Cortex of kidney (tissue), 1 donor: ENCODE measurements around the gene MRPL41.
"Not testable (repeated sequence)": the region's sequence is repeated elsewhere in the genome, so short reads cannot be mapped to it uniquely, and the experiment has no call there.

ENCODE experiments used
- DNase-seq: peaks from one replicate; lab custom pipeline; 2025; lab: John Stamatoyannopoulos, UW

The MRPL41 gene

GRCh38 chr9:137522746-137523455 is 28.8 kb upstream of the MRPL41 start:
- no peak for DNase-seq

DNA sequence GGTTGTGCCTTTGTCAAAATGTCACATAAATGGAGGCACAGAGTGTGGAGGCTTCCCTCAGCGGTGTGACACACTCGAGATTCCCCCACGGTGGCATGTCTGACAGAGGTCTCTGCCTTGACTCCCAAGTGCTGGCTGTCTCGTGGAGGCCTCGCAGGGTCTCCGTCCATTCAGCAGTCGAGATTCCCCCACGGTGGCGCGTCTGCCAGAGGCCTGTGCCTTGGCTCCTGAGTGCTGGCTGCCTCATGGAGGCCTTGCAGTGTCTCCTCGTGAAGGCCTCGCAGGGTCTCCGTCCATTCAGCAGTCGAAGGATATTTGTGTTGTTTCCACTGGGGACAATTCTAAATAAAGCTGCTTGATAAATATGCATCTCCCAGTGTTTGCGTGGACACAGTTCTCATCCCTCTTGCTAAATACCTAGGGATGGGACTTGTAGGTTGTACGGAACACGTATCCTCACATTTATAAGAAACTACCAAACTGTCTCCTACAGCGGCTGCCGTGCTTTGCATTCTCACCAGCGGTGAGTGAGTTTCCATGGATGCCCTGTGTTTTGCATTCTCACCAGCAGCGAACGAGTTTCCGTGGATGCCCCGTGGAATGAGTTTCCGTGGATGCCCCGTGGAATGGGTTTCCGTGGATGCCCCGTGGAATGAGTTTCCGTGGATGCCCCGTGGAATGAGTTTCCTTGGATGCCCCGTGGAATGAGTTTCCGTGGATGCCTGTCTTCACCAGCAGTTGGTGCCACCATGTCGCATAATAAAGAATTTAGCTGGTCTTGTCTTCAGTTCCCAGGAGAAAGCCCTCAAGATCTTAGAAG is 27.3 kb upstream of the MRPL41 start:
- DNase-seq: no peak

DNA sequence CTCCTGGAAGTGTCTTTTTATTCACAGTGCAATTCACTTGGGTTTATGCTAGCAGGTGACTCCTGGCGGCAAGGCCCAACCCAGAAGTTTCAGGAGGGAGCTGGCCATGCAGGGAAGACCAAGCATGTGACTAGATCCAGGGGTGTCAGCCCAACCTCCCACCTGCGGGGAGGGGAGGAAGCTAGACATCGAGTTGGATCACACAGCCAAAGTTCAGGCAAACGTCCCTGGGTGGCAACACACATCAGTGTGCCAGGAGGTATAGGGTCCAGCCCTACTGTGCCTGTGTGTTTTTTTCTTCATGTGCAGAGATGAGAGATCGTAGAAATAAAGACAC is 26.7 kb upstream of the MRPL41 start:
- DNase-seq: no peak

GRCh38 chr9:137530331-137530730 is 21.3 kb upstream of the MRPL41 start:
- DNase-seq: no peak

GRCh38 chr9:137531099-137531765 is 20.4 kb upstream of the MRPL41 start:
- DNase-seq: no peak

DNA sequence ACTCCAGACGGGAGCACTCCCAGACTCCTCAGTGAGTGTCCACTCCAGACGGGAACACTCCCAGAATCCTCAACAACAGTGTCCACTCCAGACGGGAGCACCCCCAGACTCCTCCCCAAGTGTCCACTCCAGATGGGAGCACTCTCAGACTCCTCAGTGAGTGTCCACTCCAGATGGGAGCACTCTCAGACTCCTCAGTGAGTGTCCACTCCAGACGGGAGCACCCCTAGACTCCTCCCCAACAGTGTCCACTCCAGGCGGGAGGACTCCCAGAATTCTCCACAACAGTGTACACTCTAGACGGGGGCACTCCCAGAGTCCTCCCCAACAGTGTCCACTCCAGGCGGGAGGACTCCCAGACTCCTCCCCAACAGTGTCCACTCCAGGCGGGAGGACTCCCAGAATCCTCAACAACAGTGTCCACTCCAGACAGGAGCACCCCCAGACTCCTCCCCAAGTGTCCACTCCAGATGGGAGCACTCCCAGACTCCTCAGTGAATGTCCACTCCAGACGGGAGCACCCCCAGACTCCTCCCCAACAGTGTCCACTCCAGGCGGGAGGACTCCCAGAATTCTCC is 18.7 kb upstream of the MRPL41 start:
- not testable (repeated sequence) for DNase-seq

- no peak for DNase-seq
Measured at GRCh38 chr9:137534256-137535119, 17.2 kb upstream of the MRPL41 start.

- DNase-seq: no peak
Measured at GRCh38 chr9:137535120-137535428, 16.6 kb upstream of the MRPL41 start.

GRCh38 chr9:137536594-137537131 is 15.0 kb upstream of the MRPL41 start:
- DNase-seq: not testable (repeated sequence)

- DNase-seq: no peak
Measured at GRCh38 chr9:137538058-137538457, 13.6 kb upstream of the MRPL41 start.

GRCh38 chr9:137540536-137540935 is 11.1 kb upstream of the MRPL41 start:
- DNase-seq: no peak

GRCh38 chr9:137542486-137542885 is 9.2 kb upstream of the MRPL41 start:
- no peak for DNase-seq

DNA sequence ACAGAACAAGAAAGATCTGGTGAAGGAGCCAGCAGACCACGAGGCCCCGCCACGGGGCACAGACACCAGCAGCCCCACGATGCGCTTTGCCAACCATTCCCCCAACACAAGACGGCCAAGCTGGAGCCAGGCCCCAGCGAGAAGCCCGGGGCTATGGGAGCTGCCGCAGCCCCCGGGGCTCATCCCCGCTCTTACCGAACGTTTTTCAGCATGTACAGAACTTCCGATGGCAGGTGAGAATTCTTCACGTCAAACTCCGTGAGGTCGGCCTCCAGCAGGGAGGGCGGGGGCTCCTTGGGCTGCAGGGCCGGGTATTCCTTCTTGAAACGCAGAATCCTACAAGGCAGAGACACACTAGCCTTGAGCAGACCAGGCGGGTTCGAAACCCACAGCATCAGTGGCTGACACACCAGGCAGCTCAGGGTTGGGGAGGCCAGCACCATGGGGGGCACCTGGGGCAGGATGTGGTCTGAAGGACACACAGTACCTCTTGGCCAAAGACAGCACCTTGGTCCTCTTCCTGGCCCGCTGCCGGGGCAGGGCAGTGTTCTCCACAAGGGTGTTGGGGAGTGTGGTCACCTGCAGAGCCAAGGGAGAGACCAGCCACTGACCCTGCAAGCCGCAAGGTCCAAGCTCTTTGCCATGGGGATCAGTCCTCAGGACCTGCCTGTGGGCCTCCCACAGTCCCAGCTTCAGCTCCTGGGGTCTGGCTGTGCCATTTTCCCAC is 8.3 kb upstream of the MRPL41 start:
- DNase-seq: no peak

DNA sequence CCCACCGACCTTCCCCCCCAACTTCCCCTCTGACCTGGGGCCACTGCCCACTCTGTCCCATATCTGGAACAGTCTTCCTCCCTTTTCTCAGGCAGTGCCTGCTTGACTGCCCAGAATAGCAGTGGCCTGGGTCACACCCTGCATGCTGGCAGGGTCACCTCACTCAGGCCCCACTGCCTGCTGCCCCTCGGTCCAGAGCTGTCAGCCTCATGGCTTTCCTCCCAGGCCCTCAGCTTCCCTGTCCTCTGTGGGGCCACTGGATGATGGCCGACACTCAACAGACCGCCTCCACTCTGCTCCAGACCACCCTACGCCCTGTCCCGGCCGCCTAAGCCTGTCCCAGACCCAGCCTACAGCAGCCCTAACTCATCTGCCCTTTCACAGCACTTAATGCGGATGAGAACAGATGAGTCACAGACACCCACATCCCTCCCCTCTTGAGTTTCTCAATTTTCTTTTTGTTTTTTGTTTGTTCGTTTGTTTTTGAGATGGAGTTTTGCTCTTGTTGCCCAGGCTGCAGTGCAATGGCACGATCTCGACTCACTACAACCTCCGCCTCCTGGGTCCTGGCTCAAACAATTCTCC is 7.4 kb upstream of the MRPL41 start:
- DNase-seq: no peak

DNA sequence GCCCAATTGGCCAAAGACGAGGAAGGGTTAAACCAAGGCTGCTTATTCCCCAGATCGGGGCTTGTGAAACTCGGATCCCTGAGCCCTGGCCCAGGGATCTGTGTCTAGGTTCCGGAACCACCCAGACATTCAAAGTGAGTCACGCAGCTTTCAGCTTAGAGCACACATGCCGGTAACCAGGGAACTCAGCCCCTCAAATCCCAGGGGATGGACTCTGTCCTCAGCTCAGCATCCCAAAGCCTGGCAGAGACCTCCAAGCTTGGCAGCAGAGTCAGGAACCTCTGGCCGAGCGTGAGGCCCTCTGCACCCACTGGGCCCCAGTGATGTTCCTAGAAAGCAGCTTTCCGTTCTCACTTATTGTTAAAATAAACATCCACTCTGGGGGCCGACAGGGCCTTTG is 6.6 kb upstream of the MRPL41 start:
- DNase-seq: no peak

DNA sequence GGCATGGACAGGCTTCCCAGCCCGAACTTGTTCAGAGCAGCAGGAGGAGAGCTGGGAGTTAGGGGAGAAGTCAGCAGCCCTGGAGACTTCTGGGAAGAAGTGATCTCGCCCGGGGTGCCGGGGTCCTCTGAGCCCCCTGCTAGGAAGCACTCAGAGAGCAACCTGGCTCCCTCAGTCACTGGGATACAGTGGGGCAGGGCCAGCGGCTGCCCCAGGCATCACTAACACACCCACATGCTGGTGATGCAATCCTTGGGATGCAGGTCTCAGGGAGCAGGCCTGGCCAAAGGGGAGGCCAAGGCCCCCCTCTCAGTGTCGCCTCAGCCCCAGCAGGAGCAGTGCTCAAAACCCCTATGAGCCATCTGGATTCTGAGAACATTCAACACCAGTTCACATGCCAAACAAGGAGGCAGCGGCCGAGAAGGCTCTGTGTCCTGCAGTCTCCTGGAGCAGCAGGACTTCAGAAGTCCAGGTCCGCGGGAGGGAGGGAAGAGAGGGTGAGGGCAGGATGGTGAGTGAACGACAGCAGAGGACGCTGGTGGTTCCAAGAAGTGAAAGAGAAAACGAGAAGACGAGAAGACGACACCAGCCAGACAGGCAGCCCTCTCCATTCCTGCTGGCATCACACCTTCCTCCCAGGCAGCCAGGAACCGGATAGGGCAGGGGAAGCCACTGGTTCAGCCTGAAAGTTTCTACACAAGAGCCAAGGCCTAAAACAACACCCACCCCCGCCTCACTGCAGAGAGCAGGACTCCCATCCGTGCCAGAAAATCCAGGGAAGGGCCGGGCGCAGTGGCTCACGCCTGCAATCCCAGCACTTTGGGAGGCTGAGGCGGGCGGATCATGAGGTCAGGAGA is 3.8 kb upstream of the MRPL41 start:
- no peak for DNase-seq

DNA sequence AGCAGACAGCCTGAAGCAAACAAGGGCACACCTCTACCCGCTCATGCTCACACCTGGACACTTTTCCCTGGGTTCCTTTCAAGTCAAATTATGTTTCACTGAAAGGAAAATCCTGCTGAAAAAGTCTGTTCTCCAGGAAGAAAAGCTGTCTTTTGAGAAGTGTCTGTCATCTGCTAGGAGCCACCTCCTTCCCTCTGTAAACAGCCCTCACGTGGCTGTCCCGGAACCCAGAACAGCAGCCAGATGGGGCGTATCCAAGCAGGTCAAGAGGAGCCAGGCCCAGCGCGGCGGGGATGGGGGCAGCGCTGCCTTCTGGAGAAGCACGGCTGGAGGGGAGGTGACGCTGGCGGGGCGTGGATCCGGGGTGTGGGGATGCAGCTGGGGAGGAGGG is 1.5 kb upstream of the MRPL41 start, which contains the start of gene PNPLA7:
Gene PNPLA7, minus strand, starts transcription at position 172 of the 391 bp plus-strand sequence. CDS start 205 bp downstream, outside the sequence.
- no peak for DNase-seq

DNA sequence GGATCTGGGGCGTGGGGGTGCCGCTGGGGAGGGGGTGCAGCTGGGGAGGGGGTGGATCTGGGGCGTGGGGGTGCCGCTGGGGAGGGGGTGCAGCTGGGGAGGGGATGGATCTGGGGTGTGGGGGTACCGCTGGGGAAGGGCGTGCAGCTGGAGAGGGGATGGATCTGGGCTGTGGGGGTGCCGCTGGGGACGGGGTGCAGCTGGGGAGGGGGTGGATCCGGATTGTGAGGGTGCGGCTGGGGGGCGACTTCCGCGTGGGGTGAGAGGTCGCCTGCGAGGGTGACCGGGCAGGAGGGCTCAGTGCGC is 768 bp upstream of the MRPL41 start:
- DNase-seq: not testable (repeated sequence)

GRCh38 chr9:137552022-137552768 is 516 bp downstream of the MRPL41 start:
- no peak for DNase-seq
